A549 (cell line): ENCODE data around the gene SCAP. TPM values are rescaled to one million over a fixed set of nuclear protein-coding genes. Genes with fewer than 3 reads are reported as not detected.

ENCODE experiments used
- ATAC-seq, 2 experiments: fragments of 200-7000 bp in 1 of 2; fragments of >200 bp in 1 of 2; cut with Nextera tagmentation in 1 of 2; cut with Tn5 transposase in 1 of 2; 3 replicates each; pipeline versions ENCODE4 v1.8.0 to v1.9.1; 2018 to 2020; ENCODE audit warnings: mild to moderate bottlenecking in 1 of 2, moderate library complexity in 1 of 2
- CTCF ChIA-PET: fragments of 300-600 bp; sonication (Branson Sonifier 250); formaldehyde crosslinking; extraction: SDS; loops from one replicate; lab custom pipeline; 2021; ENCODE audit warnings: antibody characterized with exemption, inconsistent platforms; lab: Yijun Ruan, JAX
- POLR2A ChIA-PET: fragments of 350-600 bp; formaldehyde crosslinking; extraction: SDS; loops from one replicate; lab custom pipeline; 2021; ENCODE audit warnings: antibody characterized with exemption, inconsistent platforms; lab: Yijun Ruan, JAX
- DNase-seq, 2 experiments: peaks; one replicate each; pipeline versions ENCODE4 v3.0.0 to v3.0.0-alpha.2; 2011 to 2016; ENCODE audit warnings: low read depth in 1 of 2, low spot score in 1 of 2
- FAIRE-seq: peaks from 2 replicates; lab custom pipeline; 2011; peaks lifted over from hg19 to GRCh38; lab: Jason Lieb, UNC
- H3K27ac ChIP-seq, 2 experiments: fragments of >200 bp; sonication (Bioruptor Twin); formaldehyde crosslinking; 3 replicates each; pipeline ENCODE4 v1.5.1; 2016 to 2017
- H3K4me1 ChIP-seq: fragments of >200 bp; sonication (Bioruptor Twin); formaldehyde crosslinking; 3 replicates; pipeline ENCODE4 v1.6.1; 2016
- H3K4me2 ChIP-seq: fragments of >200 bp; sonication (Bioruptor Twin); formaldehyde crosslinking; 3 replicates; pipeline ENCODE4 v1.6.1; 2016
- H3K4me3 ChIP-seq: fragments of >200 bp; sonication (Bioruptor Twin); formaldehyde crosslinking; 3 replicates; pipeline ENCODE4 v1.5.1; 2016
- H3K9me3 ChIP-seq: fragments of >200 bp; sonication (Bioruptor Twin); formaldehyde crosslinking; 3 replicates; pipeline ENCODE4 v1.6.1; 2016
- BHLHE40 ChIP-seq: IDR thresholded peaks from 2 replicates; pipeline ENCODE4 v1.6.1; 2012; ENCODE audit warnings: low read depth, low read length, inconsistent platforms
- CBX8 ChIP-seq: fragments of 200-600 bp; sonication (generic); IDR thresholded peaks from 2 replicates; pipeline ENCODE4 v1.6.1; 2016
- CHD2 ChIP-seq: fragments of 150-350 bp; IDR thresholded peaks from 2 replicates; pipeline ENCODE4 v1.6.1; 2014; ENCODE audit warnings: low read length; ENCODE audit not compliant: partially characterized antibody
- CHD4 ChIP-seq: fragments of 200-600 bp; sonication (generic); IDR thresholded peaks from 2 replicates; pipeline ENCODE4 v1.6.1; 2016; ENCODE audit warnings: antibody characterized with exemption, mild to moderate bottlenecking, borderline replicate concordance
- EHF ChIP-seq: fragments of 250-450 bp; sonication (Bioruptor Pico); IDR thresholded peaks from 2 replicates; pipeline ENCODE4 v1.5.0; 2020; ENCODE audit warnings: mild to moderate bottlenecking
- EP300 ChIP-seq, 2 experiments: fragments of >200 bp; sonication (Bioruptor Twin); formaldehyde crosslinking; IDR thresholded peaks; 2 replicates in 1 of 2; 3 replicates in 1 of 2; pipeline ENCODE4 v1.6.1; 2016 to 2017
- ESRRA ChIP-seq: fragments of 150-350 bp; IDR thresholded peaks from 2 replicates; pipeline ENCODE4 v1.6.1; 2014; ENCODE audit warnings: mild to moderate bottlenecking, low read length, borderline replicate concordance
- FOSL2 ChIP-seq, 2 experiments: fragments of 450-650 bp in 1 of 2; fragments of >200 bp in 1 of 2; sonication (Bioruptor Twin) in 1 of 2; formaldehyde crosslinking; IDR thresholded peaks; 2 replicates each; pipeline versions ENCODE4 v1.5.0 to v1.6.1; 2016 to 2020; ENCODE audit warnings: mild to moderate bottlenecking in 1 of 2, moderate library complexity in 1 of 2
- FOXS1 ChIP-seq: fragments of 250-450 bp; sonication (Bioruptor Pico); IDR thresholded peaks from 2 replicates; pipeline ENCODE4 v1.5.0; 2020; ENCODE audit warnings: mild to moderate bottlenecking, moderate library complexity
- HDAC2 ChIP-seq: fragments of 200-600 bp; sonication (generic); IDR thresholded peaks from 2 replicates; pipeline ENCODE4 v1.6.1; 2016
- HEYL ChIP-seq: fragments of 250-450 bp; sonication (Bioruptor Pico); IDR thresholded peaks from 2 replicates; pipeline ENCODE4 v1.8.0; 2021; ENCODE audit warnings: mild to moderate bottlenecking, moderate library complexity
- HOXA7 ChIP-seq: fragments of 250-450 bp; sonication (Bioruptor Pico); IDR thresholded peaks from 2 replicates; pipeline ENCODE4 v1.5.0; 2020; ENCODE audit warnings: mild to moderate bottlenecking, moderate library complexity
- HOXB5 ChIP-seq: fragments of 250-450 bp; sonication (Bioruptor Pico); IDR thresholded peaks from 2 replicates; pipeline ENCODE4 v1.5.0; 2020; ENCODE audit warnings: mild to moderate bottlenecking, moderate library complexity
- JUNB ChIP-seq: fragments of >200 bp; sonication (Bioruptor Twin); formaldehyde crosslinking; IDR thresholded peaks from 2 replicates; pipeline ENCODE4 v1.6.1; 2016
- KDM1A ChIP-seq: fragments of 200-600 bp; sonication (generic); IDR thresholded peaks from 2 replicates; pipeline ENCODE4 v1.6.1; 2016; ENCODE audit warnings: low read depth, mild to moderate bottlenecking
- KDM5A ChIP-seq: fragments of 200-600 bp; sonication (generic); IDR thresholded peaks from 2 replicates; pipeline ENCODE4 v1.6.1; 2016; ENCODE audit warnings: antibody characterized with exemption, mild to moderate bottlenecking
- MAFK ChIP-seq: fragments of 450-650 bp; IDR thresholded peaks from 2 replicates; pipeline ENCODE4 v1.6.1; 2014; ENCODE audit not compliant: partially characterized antibody
- MAZ ChIP-seq: fragments of 150-350 bp; IDR thresholded peaks from 2 replicates; pipeline ENCODE4 v1.6.1; 2014; ENCODE audit warnings: antibody characterized with exemption, low read depth, low read length, borderline replicate concordance
- NFE2L2 ChIP-seq: fragments of 150-350 bp; conservative IDR thresholded peaks from 2 replicates; pipeline ENCODE4 v1.6.1; 2014; ENCODE audit warnings: low read length
- NPAS2 ChIP-seq: fragments of 250-450 bp; sonication (Bioruptor Pico); IDR thresholded peaks from 2 replicates; pipeline ENCODE4 v1.8.0; 2022; ENCODE audit warnings: mild to moderate bottlenecking, moderate library complexity, borderline replicate concordance
- POLR2AphosphoS2 ChIP-seq: conservative IDR thresholded peaks from 2 replicates; pipeline ENCODE4 v1.6.1; 2012; ENCODE audit warnings: low read length, improper control_type of control experiment, inconsistent platforms
- RCOR1 ChIP-seq: fragments of 150-350 bp; IDR thresholded peaks from 2 replicates; pipeline ENCODE4 v1.6.1; 2014; ENCODE audit warnings: antibody characterized with exemption, low read length, low read depth
- SREBF2 ChIP-seq: fragments of 450-650 bp; IDR thresholded peaks from 2 replicates; pipeline ENCODE4 v1.6.1; 2014; ENCODE audit warnings: mild to moderate bottlenecking, moderate library complexity
- WGBS: methylation state at CpG from one replicate; pipeline ENCODE4 v1.1.6; 2017; ENCODE audit errors: missing lambda C conversion rate; 5-methylcytosine and 5-hydroxymethylcytosine counted together
- polyA plus RNA-seq, 4 experiments: library from polyadenylated mRNA; depleted of rRNA in 3 of 4; stranded (reverse); fragments of >200 nt; fragmentation: RNase III in 1 of 4; extraction: RNeasy Plus Mini Kit Qiagen cat#74134 plus additional on column Dnase treatment in 1 of 4; gene quantifications; 2 replicates in 3 of 4; 3 replicates in 1 of 4; pipeline ENCODE4 v1.2.3, GENCODE V29; 2011 to 2017
- TF ChIP-seq, protein P1 (sequence below): fragments of >200 bp; sonication (Bioruptor Twin); formaldehyde crosslinking; IDR thresholded peaks from 2 replicates; pipeline ENCODE4 v1.6.1; 2016
- TF ChIP-seq, protein P2 (sequence below): fragments of 200-600 bp; sonication (generic); IDR thresholded peaks from 2 replicates; pipeline ENCODE4 v1.6.1; 2016; ENCODE audit warnings: antibody characterized with exemption, mild to moderate bottlenecking, moderate library complexity
- TF ChIP-seq, protein P3 (sequence below): fragments of 250-450 bp; sonication (Bioruptor Pico); IDR thresholded peaks from 2 replicates; pipeline ENCODE4 v1.5.0; 2020; ENCODE audit warnings: low read depth, mild to moderate bottlenecking, moderate library complexity

SCAP gene
- polyA plus RNA-seq, 2 of the 4 experiments (the other 2 are of a cell fraction): 12.9 to 25.9 TPM

DNA sequence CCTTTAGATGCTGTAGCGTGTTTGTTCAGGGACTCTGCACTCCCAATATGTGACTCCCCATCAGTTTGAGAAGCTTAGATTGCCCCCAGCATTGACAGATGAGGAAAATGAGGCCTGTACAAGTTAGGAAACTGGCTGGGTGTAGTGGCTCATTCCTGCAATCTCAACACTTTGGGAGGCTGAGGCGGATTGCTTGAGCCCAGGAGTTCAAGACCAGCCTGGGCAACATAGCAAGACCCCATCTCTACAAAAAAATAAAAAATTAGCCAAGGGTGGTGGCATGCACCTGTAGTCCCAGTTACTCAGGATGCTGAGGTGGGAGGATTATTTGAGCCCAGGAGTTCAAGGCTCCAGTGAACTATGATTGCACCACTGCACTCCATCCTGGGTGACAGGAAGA is 108.9 kb downstream of the SCAP start:
- Histone ChIP-seq H3K4me2 (no peak overlapping the region), H3K9me3 (no peaks in the 10 kb centered on the region), H3K4me1 (no peaks in the 10 kb centered on the region), H3K4me3 (no peak overlapping the region), H3K27ac (no peak overlapping the region)
- ATAC-seq (no peak), FAIRE-seq (no peak), DNase-seq (no peak)
- ChIA-PET CTCF (no interaction called here), POLR2A (no interaction called here)
- TF ChIP-seq FOXS1 (CRISPR knock-in tag) (no peak), CBX8 (no peak), NFE2L2 (no peak), POLR2AphosphoS2 (no peak), FOSL2 (IDR thresholded peaks at IDR 0.05) (no peak), FOSL2 (CRISPR knock-in tag; IDR thresholded peaks at IDR 0.05) (no peak), CHD4 (no peak), MAZ (no peak), EHF (CRISPR knock-in tag) (no peak), HDAC2 (no peak), CHD2 (no peak), EP300 (IDR thresholded peaks at IDR 0.05) (no peak), ESRRA (no peak), HEYL (CRISPR knock-in tag) (no peak), HOXB5 (no peak)
- TF ChIP-seq, protein P1, sequence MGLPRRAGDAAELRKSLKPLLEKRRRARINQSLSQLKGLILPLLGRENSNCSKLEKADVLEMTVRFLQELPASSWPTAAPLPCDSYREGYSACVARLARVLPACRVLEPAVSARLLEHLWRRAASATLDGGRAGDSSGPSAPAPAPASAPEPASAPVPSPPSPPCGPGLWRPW: no peak
- WGBS: 79% methylated on average over 2 of the region's 2 CpGs

DNA sequence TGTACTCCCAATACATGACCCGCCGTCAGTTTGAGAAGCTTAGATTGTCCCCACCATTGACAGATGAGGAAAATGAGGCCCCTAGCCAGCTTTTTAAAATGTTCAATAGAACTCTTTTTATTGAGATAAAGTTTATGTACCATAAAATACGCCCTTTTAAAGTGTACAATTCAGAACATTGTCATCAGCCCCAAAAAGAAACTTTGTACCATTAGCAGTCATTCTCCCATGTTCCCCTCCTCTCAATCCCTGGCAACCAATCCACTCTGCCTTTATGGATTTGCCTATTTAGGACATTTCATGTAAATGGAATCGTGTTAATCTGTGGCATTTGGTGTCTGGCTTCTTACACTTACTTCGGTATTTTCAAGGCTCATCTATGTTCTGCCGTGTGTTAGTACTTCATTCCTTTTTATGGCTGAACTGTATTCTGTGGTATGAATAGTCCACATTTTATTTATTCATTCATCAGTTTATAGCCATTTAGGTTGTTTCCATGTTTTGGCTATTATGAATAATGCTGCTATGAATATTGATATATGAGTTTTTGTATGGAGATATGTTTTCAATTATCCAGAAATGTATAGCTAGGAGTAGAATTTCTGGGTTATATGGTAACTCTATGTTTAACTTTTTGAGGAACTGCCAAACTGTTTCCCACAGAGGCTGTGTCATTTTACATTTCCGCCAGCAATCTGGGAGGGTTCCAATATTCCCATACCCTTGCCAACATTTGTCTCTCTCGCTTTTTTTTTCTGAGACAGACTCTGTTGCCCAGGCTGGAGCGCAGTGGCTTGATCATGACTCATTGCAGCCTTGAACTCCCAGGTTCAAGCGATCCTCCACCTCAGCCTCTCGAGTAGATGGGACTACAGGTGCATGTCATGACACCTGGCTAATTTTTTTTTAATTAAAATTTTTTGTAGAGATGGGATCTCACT is 110.3 kb downstream of the SCAP start:
- 71% methylated on average over 11 of the region's 11 CpGs for WGBS
- ChIA-PET CTCF (no interaction called here), POLR2A (no interaction called here)
- H3K4me3 ChIP-seq: no peak overlapping the region
- H3K4me1 ChIP-seq: no peaks in the 10 kb centered on the region
- DNase-seq (no peak), ATAC-seq (no peak), FAIRE-seq (no peak)
- no peak for TF ChIP-seq FOSL2 (IDR thresholded peaks at IDR 0.05)
- TF ChIP-seq FOSL2 (CRISPR knock-in tag; IDR thresholded peaks at IDR 0.05): no peak
- TF ChIP-seq MAFK: no peak
- TF ChIP-seq JUNB: no peak
- TF ChIP-seq HOXA7 (CRISPR knock-in tag): no peak
- TF ChIP-seq, protein P1: no peak
- TF ChIP-seq HDAC2: no peak
- TF ChIP-seq FOXS1 (CRISPR knock-in tag): no peak
- no peak for TF ChIP-seq BHLHE40
- TF ChIP-seq KDM5A: no peak
- TF ChIP-seq RCOR1: no peak
- TF ChIP-seq NPAS2 (CRISPR knock-in tag): no peak
- no peak for TF ChIP-seq EP300 (IDR thresholded peaks at IDR 0.05)
- no peak for TF ChIP-seq SREBF2
- TF ChIP-seq, protein P2, sequence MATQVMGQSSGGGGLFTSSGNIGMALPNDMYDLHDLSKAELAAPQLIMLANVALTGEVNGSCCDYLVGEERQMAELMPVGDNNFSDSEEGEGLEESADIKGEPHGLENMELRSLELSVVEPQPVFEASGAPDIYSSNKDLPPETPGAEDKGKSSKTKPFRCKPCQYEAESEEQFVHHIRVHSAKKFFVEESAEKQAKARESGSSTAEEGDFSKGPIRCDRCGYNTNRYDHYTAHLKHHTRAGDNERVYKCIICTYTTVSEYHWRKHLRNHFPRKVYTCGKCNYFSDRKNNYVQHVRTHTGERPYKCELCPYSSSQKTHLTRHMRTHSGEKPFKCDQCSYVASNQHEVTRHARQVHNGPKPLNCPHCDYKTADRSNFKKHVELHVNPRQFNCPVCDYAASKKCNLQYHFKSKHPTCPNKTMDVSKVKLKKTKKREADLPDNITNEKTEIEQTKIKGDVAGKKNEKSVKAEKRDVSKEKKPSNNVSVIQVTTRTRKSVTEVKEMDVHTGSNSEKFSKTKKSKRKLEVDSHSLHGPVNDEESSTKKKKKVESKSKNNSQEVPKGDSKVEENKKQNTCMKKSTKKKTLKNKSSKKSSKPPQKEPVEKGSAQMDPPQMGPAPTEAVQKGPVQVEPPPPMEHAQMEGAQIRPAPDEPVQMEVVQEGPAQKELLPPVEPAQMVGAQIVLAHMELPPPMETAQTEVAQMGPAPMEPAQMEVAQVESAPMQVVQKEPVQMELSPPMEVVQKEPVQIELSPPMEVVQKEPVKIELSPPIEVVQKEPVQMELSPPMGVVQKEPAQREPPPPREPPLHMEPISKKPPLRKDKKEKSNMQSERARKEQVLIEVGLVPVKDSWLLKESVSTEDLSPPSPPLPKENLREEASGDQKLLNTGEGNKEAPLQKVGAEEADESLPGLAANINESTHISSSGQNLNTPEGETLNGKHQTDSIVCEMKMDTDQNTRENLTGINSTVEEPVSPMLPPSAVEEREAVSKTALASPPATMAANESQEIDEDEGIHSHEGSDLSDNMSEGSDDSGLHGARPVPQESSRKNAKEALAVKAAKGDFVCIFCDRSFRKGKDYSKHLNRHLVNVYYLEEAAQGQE: no peak
- TF ChIP-seq, protein P3, sequence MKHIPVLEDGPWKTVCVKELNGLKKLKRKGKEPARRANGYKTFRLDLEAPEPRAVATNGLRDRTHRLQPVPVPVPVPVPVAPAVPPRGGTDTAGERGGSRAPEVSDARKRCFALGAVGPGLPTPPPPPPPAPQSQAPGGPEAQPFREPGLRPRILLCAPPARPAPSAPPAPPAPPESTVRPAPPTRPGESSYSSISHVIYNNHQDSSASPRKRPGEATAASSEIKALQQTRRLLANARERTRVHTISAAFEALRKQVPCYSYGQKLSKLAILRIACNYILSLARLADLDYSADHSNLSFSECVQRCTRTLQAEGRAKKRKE: no peak
- no peak for TF ChIP-seq KDM1A
- H3K4me2 ChIP-seq: no peak overlapping the region
- H3K27ac ChIP-seq: no peak overlapping the region
- H3K9me3 ChIP-seq: no peaks in the 10 kb centered on the region
